ENCODE results near the gene PTPRF.

PTPRF gene

DNA sequence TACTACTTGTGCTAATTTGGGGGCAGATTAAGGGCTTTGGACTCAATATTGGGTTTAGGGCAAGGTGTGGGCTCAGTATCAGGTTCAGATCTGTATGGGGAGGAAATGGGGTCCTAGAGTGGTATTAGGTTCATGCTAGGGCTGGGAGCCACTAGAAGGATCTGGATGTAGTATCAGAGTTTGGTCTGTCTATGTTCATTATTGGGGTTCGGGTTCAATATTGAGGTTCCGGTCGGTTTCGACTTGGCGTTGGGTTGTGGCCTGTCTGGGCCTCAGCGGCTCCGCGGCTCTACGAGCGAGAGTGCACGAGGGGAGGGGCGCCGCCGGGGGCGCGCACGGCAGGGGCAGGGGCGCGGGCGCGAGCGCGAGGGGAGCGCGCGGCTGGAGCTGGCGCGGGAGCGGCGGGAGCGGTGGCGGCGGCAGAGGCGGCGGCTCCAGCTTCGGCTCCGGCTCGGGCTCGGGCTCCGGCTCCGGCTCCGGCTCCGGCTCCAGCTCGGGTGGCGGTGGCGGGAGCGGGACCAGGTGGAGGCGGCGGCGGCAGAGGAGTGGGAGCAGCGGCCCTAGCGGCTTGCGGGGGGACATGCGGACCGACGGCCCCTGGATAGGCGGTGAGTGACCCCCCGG lies at the start of gene PTPRF:
Gene PTPRF (plus strand): TSS at position 401 of the 624 bp plus-strand sequence. CDS start 14,193 bp downstream, outside the sequence.
- DNase-seq: no peak
- in situ Hi-C loops (cut with HindIII; ENCODE audit: low pct_ligation_motif_present, low sequenced_read_pairs): no loop called here
- no peak within 1 kb of the TSS for H3K27ac ChIP-seq
- H3K27me3 ChIP-seq (replicated peaks): no peaks in the 10 kb centered on the region
- TF ChIP-seq, protein P1, sequence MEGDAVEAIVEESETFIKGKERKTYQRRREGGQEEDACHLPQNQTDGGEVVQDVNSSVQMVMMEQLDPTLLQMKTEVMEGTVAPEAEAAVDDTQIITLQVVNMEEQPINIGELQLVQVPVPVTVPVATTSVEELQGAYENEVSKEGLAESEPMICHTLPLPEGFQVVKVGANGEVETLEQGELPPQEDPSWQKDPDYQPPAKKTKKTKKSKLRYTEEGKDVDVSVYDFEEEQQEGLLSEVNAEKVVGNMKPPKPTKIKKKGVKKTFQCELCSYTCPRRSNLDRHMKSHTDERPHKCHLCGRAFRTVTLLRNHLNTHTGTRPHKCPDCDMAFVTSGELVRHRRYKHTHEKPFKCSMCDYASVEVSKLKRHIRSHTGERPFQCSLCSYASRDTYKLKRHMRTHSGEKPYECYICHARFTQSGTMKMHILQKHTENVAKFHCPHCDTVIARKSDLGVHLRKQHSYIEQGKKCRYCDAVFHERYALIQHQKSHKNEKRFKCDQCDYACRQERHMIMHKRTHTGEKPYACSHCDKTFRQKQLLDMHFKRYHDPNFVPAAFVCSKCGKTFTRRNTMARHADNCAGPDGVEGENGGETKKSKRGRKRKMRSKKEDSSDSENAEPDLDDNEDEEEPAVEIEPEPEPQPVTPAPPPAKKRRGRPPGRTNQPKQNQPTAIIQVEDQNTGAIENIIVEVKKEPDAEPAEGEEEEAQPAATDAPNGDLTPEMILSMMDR (IDR thresholded peaks at IDR 0.05; ENCODE audit: low read depth, low read length, missing control alignments): no peak
- H3K36me3 ChIP-seq (replicated peaks): no peaks in the 10 kb centered on the region
- H3K4me3 ChIP-seq (ENCODE audit: low read depth, low read length): peak within 1 kb of the TSS; percentile 76

DNA sequence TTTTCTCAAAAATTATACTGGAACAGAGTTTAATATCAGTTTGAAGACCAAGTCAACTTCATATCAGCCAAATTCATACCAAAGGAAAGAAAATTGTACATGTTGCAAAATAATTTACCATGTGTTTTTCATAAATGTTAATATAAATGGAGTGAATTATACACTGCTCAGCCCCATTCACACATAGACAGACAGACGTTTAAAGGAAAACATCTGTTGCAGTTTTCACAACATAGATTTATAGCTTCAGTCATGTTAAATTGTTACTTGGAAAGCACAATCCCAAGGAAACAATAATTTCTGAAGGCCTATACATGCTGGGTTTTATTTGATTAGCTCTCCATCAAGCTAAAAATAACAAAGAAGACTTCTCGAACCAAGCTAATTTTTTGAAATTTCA lies 49.2 kb upstream of the PTPRF start:
- TF ChIP-seq, protein P1 (IDR thresholded peaks at IDR 0.05; ENCODE audit: low read depth, low read length, missing control alignments): no peak
- H3K27me3 ChIP-seq (replicated peaks): no peaks in the 10 kb centered on the region
- in situ Hi-C loops (cut with HindIII; ENCODE audit: low pct_ligation_motif_present, low sequenced_read_pairs): no loop called here
- H3K27ac ChIP-seq: no peak overlapping the region
- H3K4me3 ChIP-seq (ENCODE audit: low read depth, low read length): no peak overlapping the region
- no peak for DNase-seq
- no peaks in the 10 kb centered on the region for H3K36me3 ChIP-seq (replicated peaks)

DNA sequence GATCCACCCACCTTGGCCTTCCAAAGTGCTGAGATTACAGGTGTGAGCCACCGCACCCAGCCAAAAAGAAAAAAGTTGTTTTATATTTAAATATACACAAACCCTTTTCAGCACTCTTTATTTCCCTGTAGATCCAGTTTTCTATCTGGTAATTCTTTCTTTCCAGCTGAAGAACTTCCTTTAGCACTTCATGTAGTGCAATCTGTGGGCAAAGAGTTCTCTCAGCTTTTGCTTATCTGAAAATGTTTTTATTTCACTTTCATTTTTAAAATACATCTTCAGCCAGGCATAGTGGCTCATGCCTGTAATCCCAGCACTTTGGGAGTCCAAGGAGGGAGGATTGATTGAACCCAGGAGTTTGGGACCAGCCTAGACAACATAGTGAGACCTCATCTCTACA lies 48.5 kb upstream of the PTPRF start:
- Histone ChIP-seq H3K36me3 (replicated peaks) (no peaks in the 10 kb centered on the region), H3K27me3 (replicated peaks) (no peaks in the 10 kb centered on the region), H3K27ac (no peak overlapping the region), H3K4me3 (ENCODE audit: low read depth, low read length) (no peak overlapping the region)
- TF ChIP-seq, protein P1 (IDR thresholded peaks at IDR 0.05; ENCODE audit: low read depth, low read length, missing control alignments): no peak
- DNase-seq: no peak
- in situ Hi-C loops (cut with HindIII; ENCODE audit: low pct_ligation_motif_present, low sequenced_read_pairs): no loop called here

DNA sequence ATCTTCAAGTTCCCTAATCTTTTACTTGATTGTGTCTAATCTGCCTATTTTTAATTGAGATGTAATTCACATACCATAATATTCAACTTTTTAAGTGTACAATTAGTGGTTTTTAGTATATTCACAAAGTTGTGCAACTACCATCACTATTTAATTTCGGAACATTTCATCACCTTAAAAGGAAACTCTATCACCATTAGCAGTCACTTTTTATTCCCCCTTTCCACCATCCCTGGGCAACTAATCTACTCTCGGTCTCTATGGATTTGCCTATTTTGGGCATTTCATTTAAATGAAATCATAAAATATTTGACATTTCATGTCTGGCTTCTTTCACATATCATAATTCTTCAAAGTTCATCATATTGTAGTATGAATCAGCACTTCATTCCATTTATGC lies 46.3 kb upstream of the PTPRF start:
- H3K27ac ChIP-seq: no peak overlapping the region
- in situ Hi-C loops (cut with HindIII; ENCODE audit: low pct_ligation_motif_present, low sequenced_read_pairs): no loop called here
- no peak overlapping the region for H3K4me3 ChIP-seq (ENCODE audit: low read depth, low read length)
- TF ChIP-seq, protein P1 (IDR thresholded peaks at IDR 0.05; ENCODE audit: low read depth, low read length, missing control alignments): no peak
- H3K27me3 ChIP-seq (replicated peaks): no peaks in the 10 kb centered on the region
- no peaks in the 10 kb centered on the region for H3K36me3 ChIP-seq (replicated peaks)
- DNase-seq: no peak

DNA sequence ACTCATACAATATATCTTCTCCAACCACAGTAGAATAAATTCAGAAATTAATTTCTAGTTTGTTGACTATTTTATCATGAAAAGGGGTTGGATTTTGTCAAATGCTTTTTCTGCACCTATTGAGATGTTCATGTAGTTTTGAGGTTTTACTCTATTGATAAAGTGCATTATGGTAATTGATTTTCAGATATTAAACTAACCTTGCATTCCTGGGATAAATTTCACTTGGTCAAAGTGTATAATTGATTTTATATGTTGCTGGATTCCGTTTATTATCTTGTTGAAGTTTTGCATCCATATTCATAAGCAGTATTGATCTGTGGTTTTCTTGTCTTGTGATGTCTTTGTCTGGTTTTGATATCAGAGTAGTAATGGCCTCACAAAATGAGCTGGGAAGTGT lies 42.5 kb upstream of the PTPRF start:
- no peaks in the 10 kb centered on the region for H3K36me3 ChIP-seq (replicated peaks)
- in situ Hi-C loops (cut with HindIII; ENCODE audit: low pct_ligation_motif_present, low sequenced_read_pairs): no loop called here
- no peak for DNase-seq
- H3K27ac ChIP-seq: no peak overlapping the region
- no peak overlapping the region for H3K4me3 ChIP-seq (ENCODE audit: low read depth, low read length)
- H3K27me3 ChIP-seq (replicated peaks): no peaks in the 10 kb centered on the region
- TF ChIP-seq, protein P1 (IDR thresholded peaks at IDR 0.05; ENCODE audit: low read depth, low read length, missing control alignments): no peak

DNA sequence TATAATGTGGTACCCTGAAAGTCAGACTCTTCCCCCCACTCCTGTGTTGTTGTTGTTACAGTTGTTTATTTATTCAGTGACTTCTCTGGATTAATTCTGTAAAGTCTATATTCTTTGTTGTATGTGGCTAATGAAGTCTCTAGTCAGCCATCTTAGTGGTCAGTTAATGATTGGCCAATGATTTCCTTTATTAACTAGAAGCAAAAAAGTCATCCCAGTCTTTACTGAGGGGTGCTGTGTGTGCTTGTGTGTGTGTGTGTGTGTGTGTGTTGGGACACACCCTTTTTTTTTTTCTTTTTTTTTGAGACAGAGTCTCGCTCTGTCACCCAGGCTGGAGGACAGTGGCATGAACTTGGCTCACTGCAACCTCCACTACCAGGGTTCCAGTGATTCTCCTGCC lies 39.6 kb upstream of the PTPRF start:
- Histone ChIP-seq H3K27me3 (replicated peaks) (no peaks in the 10 kb centered on the region), H3K36me3 (replicated peaks) (no peaks in the 10 kb centered on the region), H3K27ac (no peak overlapping the region), H3K4me3 (ENCODE audit: low read depth, low read length) (no peak overlapping the region)
- DNase-seq: no peak
- in situ Hi-C loops (cut with HindIII; ENCODE audit: low pct_ligation_motif_present, low sequenced_read_pairs): no loop called here
- TF ChIP-seq, protein P1 (IDR thresholded peaks at IDR 0.05; ENCODE audit: low read depth, low read length, missing control alignments): no peak

Measured in brain microvascular endothelial cell (primary cell).